H9 (cell line): ENCODE results near the gene DNAJC6. TPM values are rescaled to one million over a fixed set of nuclear protein-coding genes. Genes with fewer than 3 reads are reported as not detected.

ENCODE experiments used
- DNase-seq: peaks from one replicate; pipeline ENCODE4 v3.0.0-alpha.2; 2017
- H2AFZ ChIP-seq: one replicate; pipeline ENCODE4 v1.6.1; 2013; ENCODE audit warnings: mild to moderate bottlenecking, low read length, control low read depth, moderate library complexity
- H2AK5ac ChIP-seq: 2 replicates; pipeline ENCODE4 v1.6.1; 2013; ENCODE audit warnings: low read length, control low read depth, mixed read lengths; ENCODE audit not compliant: insufficient read length
- H2BK120ac ChIP-seq: one replicate; pipeline ENCODE4 v1.6.1; 2013; ENCODE audit warnings: low read depth, mild to moderate bottlenecking, low read length, control low read depth, inconsistent platforms; ENCODE audit not compliant: poor library complexity, severe bottlenecking
- H2BK12ac ChIP-seq: 2 replicates; pipeline ENCODE4 v1.6.1; 2013; ENCODE audit warnings: low read length, control low read depth, mixed read lengths, low read depth; ENCODE audit not compliant: insufficient read length
- H2BK15ac ChIP-seq: 2 replicates; pipeline ENCODE4 v1.6.1; 2013; ENCODE audit warnings: low read depth, low read length, control low read depth
- H2BK20ac ChIP-seq: one replicate; pipeline ENCODE4 v1.6.1; 2013; ENCODE audit warnings: low read depth, mild to moderate bottlenecking, low read length, control low read depth, inconsistent platforms; ENCODE audit not compliant: poor library complexity, severe bottlenecking
- H2BK5ac ChIP-seq: 2 replicates; pipeline ENCODE4 v1.6.1; 2013; ENCODE audit warnings: low read length, control low read depth, mixed read lengths; ENCODE audit not compliant: insufficient read length
- H3K14ac ChIP-seq: 2 replicates; pipeline ENCODE4 v1.6.1; 2013; ENCODE audit warnings: low read length, control low read depth; ENCODE audit not compliant: insufficient read depth
- H3K18ac ChIP-seq: 2 replicates; pipeline ENCODE4 v1.6.1; 2013; ENCODE audit warnings: low read depth, mild to moderate bottlenecking, mixed read lengths, low read length, control low read depth; ENCODE audit not compliant: insufficient read length
- H3K23ac ChIP-seq: 2 replicates; pipeline ENCODE4 v1.6.1; 2013; ENCODE audit warnings: low read length, control low read depth, mixed read lengths, low read depth; ENCODE audit not compliant: insufficient read length
- H3K23me2 ChIP-seq: 2 replicates; pipeline ENCODE4 v1.6.1; 2013; ENCODE audit warnings: low read depth, mild to moderate bottlenecking, mixed read lengths, low read length, control low read depth; ENCODE audit not compliant: insufficient read length, poor library complexity, severe bottlenecking
- H3K27ac ChIP-seq: 2 replicates; pipeline ENCODE4 v1.5.1; 2013; ENCODE audit warnings: low read length, control low read depth, mixed read lengths, low read depth; ENCODE audit not compliant: insufficient read length
- H3K27me3 ChIP-seq: 2 replicates; pipeline ENCODE4 v1.6.1; 2013; ENCODE audit warnings: low read length, control low read depth, inconsistent platforms; ENCODE audit not compliant: insufficient read depth
- H3K4ac ChIP-seq: 2 replicates; pipeline ENCODE4 v1.6.1; 2013; ENCODE audit warnings: low read depth, mild to moderate bottlenecking, control low read depth, inconsistent platforms, low read length, moderate library complexity
- H3K4me1 ChIP-seq: 2 replicates; pipeline ENCODE4 v1.6.1; 2013; ENCODE audit warnings: low read length, control low read depth, inconsistent platforms; ENCODE audit not compliant: insufficient read depth
- H3K4me2 ChIP-seq: 2 replicates; pipeline ENCODE4 v1.6.1; 2013; ENCODE audit warnings: low read length, control low read depth, mixed read lengths; ENCODE audit not compliant: insufficient read length, insufficient read depth
- H3K56ac ChIP-seq: 2 replicates; pipeline ENCODE4 v1.6.1; 2013; ENCODE audit warnings: low read depth, mild to moderate bottlenecking, mixed read lengths, low read length, control low read depth; ENCODE audit not compliant: insufficient read length
- H3K79me1 ChIP-seq: 2 replicates; pipeline ENCODE4 v1.6.1; 2013; ENCODE audit warnings: low read depth, mild to moderate bottlenecking, moderate library complexity, low read length, control low read depth, inconsistent platforms; ENCODE audit not compliant: insufficient read depth, poor library complexity, severe bottlenecking
- H3K79me2 ChIP-seq: 2 replicates; pipeline ENCODE4 v1.6.1; 2013; ENCODE audit warnings: low read length, control low read depth, inconsistent platforms; ENCODE audit not compliant: insufficient read depth
- H3K9ac ChIP-seq: 2 replicates; pipeline ENCODE4 v1.6.1; 2013; ENCODE audit warnings: low read length, control low read depth, mixed read lengths; ENCODE audit not compliant: insufficient read length; ENCODE audit errors: extremely low read depth
- H3K9me3 ChIP-seq: one replicate; pipeline ENCODE4 v1.6.1; 2013; ENCODE audit warnings: low read depth, low read length, inconsistent platforms; ENCODE audit not compliant: control insufficient read depth
- H3T11ph ChIP-seq: one replicate; pipeline ENCODE4 v1.6.1; 2013; ENCODE audit warnings: mild to moderate bottlenecking, low read length, control low read depth, inconsistent platforms
- H4K20me1 ChIP-seq: one replicate; pipeline ENCODE4 v1.6.1; 2013; ENCODE audit not compliant: control insufficient read depth, insufficient read length, insufficient read depth
- H4K5ac ChIP-seq: 2 replicates; pipeline ENCODE4 v1.6.1; 2013; ENCODE audit warnings: low read depth, mild to moderate bottlenecking, mixed read lengths, low read length, control low read depth; ENCODE audit not compliant: insufficient read length
- H4K8ac ChIP-seq: replicated peaks from 2 replicates; pipeline ENCODE4 v1.6.1; 2013; ENCODE audit warnings: low read length, control low read depth, mixed read lengths, low read depth; ENCODE audit not compliant: insufficient read length
- H4K91ac ChIP-seq: 2 replicates; pipeline ENCODE4 v1.6.1; 2013; ENCODE audit warnings: low read depth, mild to moderate bottlenecking, moderate library complexity, mixed read lengths, low read length, control low read depth; ENCODE audit not compliant: insufficient read length
- H3K27ac Mint-ChIP-seq, 3 experiments: 2 replicates in 2 of 3; 3 replicates in 1 of 3; pipeline ENCODE4 v1.8.0; 2020 to 2021; ENCODE audit warnings: mixed read lengths in 3 of 3, mild to moderate bottlenecking in 1 of 3, moderate library complexity in 1 of 3
- H3K27me3 Mint-ChIP-seq: 2 replicates; pipeline ENCODE4 v1.8.0; 2021; ENCODE audit warnings: low read depth, mild to moderate bottlenecking, moderate library complexity, mixed read lengths
- H3K36me3 Mint-ChIP-seq, 3 experiments: 2 replicates in 2 of 3; 3 replicates in 1 of 3; pipeline ENCODE4 v1.8.0; 2020 to 2021; ENCODE audit warnings: low read depth in 3 of 3, mixed read lengths in 3 of 3; ENCODE audit not compliant: insufficient read depth in 1 of 3
- H3K4me1 Mint-ChIP-seq, 2 experiments: 2 replicates each; pipeline ENCODE4 v1.8.0; 2020; ENCODE audit warnings: mixed read lengths in 2 of 2
- H3K4me3 Mint-ChIP-seq, 2 experiments: 2 replicates in 1 of 2; 3 replicates in 1 of 2; pipeline ENCODE4 v1.8.0; 2020 to 2021; ENCODE audit warnings: mild to moderate bottlenecking in 2 of 2, mixed read lengths in 2 of 2, moderate library complexity in 1 of 2
- H3K9me3 Mint-ChIP-seq, 2 experiments: 2 replicates in 1 of 2; 3 replicates in 1 of 2; pipeline ENCODE4 v1.8.0; 2020; ENCODE audit warnings: mild to moderate bottlenecking in 2 of 2, mixed read lengths in 2 of 2, moderate library complexity in 1 of 2
- WGBS: extraction: QIAGEN DNeasy Blood & Tissue Kit; methylation state at CpG from one replicate; pipeline ENCODE4 v1.1.7; 2013; ENCODE audit warnings: missing lambda C conversion rate, low lambda C conversion rate, mixed read lengths; ENCODE audit not compliant: insufficient read length; ENCODE audit errors: extremely low coverage; 5-methylcytosine and 5-hydroxymethylcytosine counted together
- total RNA-seq: library from RNA; stranded (reverse); gene quantifications from 2 replicates; pipeline ENCODE4 v1.2.1, GENCODE V29; 2021
- TF ChIP-seq, protein P1 (sequence below): fragments of 200-600 bp; sonication (generic); conservative IDR thresholded peaks from 3 replicates; pipeline ENCODE4 v1.8.0; 2021; ENCODE audit warnings: antibody characterized with exemption, mild to moderate bottlenecking

Gene DNAJC6
- total RNA-seq, 1 experiment from 2014 or later = 2.2 TPM

DNA sequence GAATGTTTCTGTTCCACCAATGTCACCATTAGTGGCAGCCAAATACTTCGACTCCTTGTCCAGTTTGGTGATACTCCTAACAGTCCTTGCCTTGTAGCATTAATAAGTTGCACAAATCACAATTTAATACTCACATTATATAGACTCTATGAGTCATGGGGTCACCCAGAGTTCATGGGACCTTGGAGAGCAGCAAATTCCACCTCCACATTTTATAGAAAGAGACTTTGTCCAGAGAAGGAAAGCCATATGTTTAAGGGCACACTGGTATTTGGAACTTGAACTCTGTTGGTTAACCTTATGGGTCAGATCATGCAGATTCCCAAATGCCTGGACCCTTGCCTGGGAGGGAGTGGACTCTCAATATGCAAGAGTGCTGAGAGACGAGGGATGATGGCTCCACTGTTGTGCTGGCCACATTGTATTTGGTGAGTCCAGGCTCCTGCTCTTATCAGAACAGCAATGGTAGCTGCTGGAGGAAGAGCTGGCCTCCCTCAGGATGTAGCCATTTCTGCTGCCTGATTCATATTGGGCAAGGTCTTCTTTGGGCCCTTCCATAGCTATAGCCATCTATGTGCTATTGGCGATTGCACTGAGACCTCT, 30.6 kb downstream of the DNAJC6 start:
- no peaks in the 10 kb centered on the region for H3K4me1 ChIP-seq
- Mint-ChIP-seq H3K4me3 (no peak overlapping the region), H3K27me3 (no peaks in the 10 kb centered on the region), H3K36me3 (peaks cover 0 to 6% (median 6%) of the 10 kb centered on the region in 3 experiments; a peak in 5 of 7 replicates), H3K4me1 (0 out of 4 replicates have a peak, but pooled peaks cover 0 to 4% of the 10 kb centered on the region in 2 experiments), H3K27ac (no peak overlapping the region), H3K9me3 (peaks cover 5 to 6% of the 10 kb centered on the region in 2 experiments; a peak in 4 of 5 replicates)
- H2BK12ac ChIP-seq = no peak overlapping the region
- no peak overlapping the region for H4K91ac ChIP-seq
- H2AFZ ChIP-seq = no peak overlapping the region
- H3K79me2 ChIP-seq = no peaks in the 10 kb centered on the region
- no peaks in the 10 kb centered on the region for H3K23me2 ChIP-seq
- no peaks in the 10 kb centered on the region for H4K20me1 ChIP-seq
- H2BK5ac ChIP-seq = no peak overlapping the region
- H2BK120ac ChIP-seq = no peak overlapping the region
- H3K56ac ChIP-seq = no peak overlapping the region
- no peak overlapping the region for H3K18ac ChIP-seq
- H3K9ac ChIP-seq = no peak overlapping the region
- no peaks in the 10 kb centered on the region for H3K9me3 ChIP-seq
- no peaks in the 10 kb centered on the region for H3K27me3 ChIP-seq
- no peak for DNase-seq
- no peak overlapping the region for H2BK20ac ChIP-seq
- no peak overlapping the region for H3K14ac ChIP-seq
- H3K27ac ChIP-seq = no peak overlapping the region
- no peak overlapping the region for H2AK5ac ChIP-seq
- H3T11ph ChIP-seq = no peak overlapping the region
- no peak overlapping the region for H3K4ac ChIP-seq
- no CpG with 5 or more reads among the region's 3 CpGs for WGBS
- no peak overlapping the region for H2BK15ac ChIP-seq
- H4K5ac ChIP-seq = no peak overlapping the region
- no peak overlapping the region for H4K8ac ChIP-seq
- H3K4me2 ChIP-seq = no peak overlapping the region
- no peaks in the 10 kb centered on the region for H3K79me1 ChIP-seq
- no peak overlapping the region for H3K23ac ChIP-seq
- TF ChIP-seq, protein P1, sequence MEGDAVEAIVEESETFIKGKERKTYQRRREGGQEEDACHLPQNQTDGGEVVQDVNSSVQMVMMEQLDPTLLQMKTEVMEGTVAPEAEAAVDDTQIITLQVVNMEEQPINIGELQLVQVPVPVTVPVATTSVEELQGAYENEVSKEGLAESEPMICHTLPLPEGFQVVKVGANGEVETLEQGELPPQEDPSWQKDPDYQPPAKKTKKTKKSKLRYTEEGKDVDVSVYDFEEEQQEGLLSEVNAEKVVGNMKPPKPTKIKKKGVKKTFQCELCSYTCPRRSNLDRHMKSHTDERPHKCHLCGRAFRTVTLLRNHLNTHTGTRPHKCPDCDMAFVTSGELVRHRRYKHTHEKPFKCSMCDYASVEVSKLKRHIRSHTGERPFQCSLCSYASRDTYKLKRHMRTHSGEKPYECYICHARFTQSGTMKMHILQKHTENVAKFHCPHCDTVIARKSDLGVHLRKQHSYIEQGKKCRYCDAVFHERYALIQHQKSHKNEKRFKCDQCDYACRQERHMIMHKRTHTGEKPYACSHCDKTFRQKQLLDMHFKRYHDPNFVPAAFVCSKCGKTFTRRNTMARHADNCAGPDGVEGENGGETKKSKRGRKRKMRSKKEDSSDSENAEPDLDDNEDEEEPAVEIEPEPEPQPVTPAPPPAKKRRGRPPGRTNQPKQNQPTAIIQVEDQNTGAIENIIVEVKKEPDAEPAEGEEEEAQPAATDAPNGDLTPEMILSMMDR = no peak
